Measurements from ENCODE around the gene CSGALNACT2. TPM values are rescaled to one million over a fixed set of nuclear protein-coding genes. Genes with fewer than 3 reads are reported as not detected.

Gene CSGALNACT2
- total and polyA plus RNA-seq, 9 of the 15 experiments (the other 6 are each of a cell fraction or from before 2014, with no cell fraction given), result 1.4 to 7.3 (median 3.5) TPM

- no peak for TF ChIP-seq IRF1 (CRISPR knock-in tag; IDR thresholded peaks at IDR 0.05; ENCODE audit: borderline replicate concordance)
- no peak for TF ChIP-seq ZNF274 (IDR thresholded peaks at IDR 0.05; ENCODE audit: borderline replicate concordance, low read depth, low read length)
- no peak for TF ChIP-seq ZNF609 (CRISPR knock-in tag; IDR thresholded peaks at IDR 0.05; ENCODE audit: borderline replicate concordance)
- no peak for TF ChIP-seq EWSR1 (IDR thresholded peaks at IDR 0.05; ENCODE audit: borderline replicate concordance, low read depth, partially characterized antibody)
- no peak for TF ChIP-seq JUND (IDR thresholded peaks at IDR 0.05; ENCODE audit: borderline replicate concordance, low read depth, low read length)
- no peak for TF ChIP-seq JUND (tag; IDR thresholded peaks at IDR 0.05; ENCODE audit: borderline replicate concordance, low read depth, low read length)
- no peak for TF ChIP-seq REST (IDR thresholded peaks at IDR 0.05; ENCODE audit: borderline replicate concordance)
- no peak for TF ChIP-seq REST (CRISPR knock-in tag; IDR thresholded peaks at IDR 0.05; ENCODE audit: low read depth)
- no peak for TF ChIP-seq ZNF717 (CRISPR knock-in tag; IDR thresholded peaks at IDR 0.05)
- no peak for TF ChIP-seq TAF9B (IDR thresholded peaks at IDR 0.05; ENCODE audit: partially characterized antibody)
- no peak for TF ChIP-seq SREBF2 (CRISPR knock-in tag; IDR thresholded peaks at IDR 0.05)
- no peak for TF ChIP-seq CBFB (CRISPR knock-in tag; IDR thresholded peaks at IDR 0.05)
Measured at GRCh38 chr10:43211431-43212042, 73.3 kb downstream of the CSGALNACT2 start (continued).
